OCI-LY1 (cell line): ENCODE data around the gene PNMA1.

Experiments
- H2AFZ ChIP-seq: fragments of 200-600 bp; sonication (generic), shearing (Covaris generic); 2 replicates; pipeline ENCODE4 v1.6.0; 2014; ENCODE audit warnings: antibody characterized with exemption, mild to moderate bottlenecking, low read length
- H3F3A ChIP-seq: fragments of 200-600 bp; sonication (generic), shearing (Covaris generic); 2 replicates; pipeline ENCODE4 v1.6.0; 2014; ENCODE audit warnings: mild to moderate bottlenecking, antibody characterized with exemption, low read length, moderate library complexity; ENCODE audit not compliant: insufficient read depth
- H3K27ac ChIP-seq: fragments of 200-600 bp; sonication (generic); 2 replicates; pipeline ENCODE4 v1.5.1; 2014; ENCODE audit warnings: low read length, mixed run types, mild to moderate bottlenecking, low read depth; ENCODE audit not compliant: poor library complexity, severe bottlenecking
- H3K27me3 ChIP-seq: fragments of 200-600 bp; sonication (generic); 2 replicates; pipeline ENCODE4 v1.6.0; 2014; ENCODE audit warnings: antibody characterized with exemption, mild to moderate bottlenecking, low read length, moderate library complexity; ENCODE audit not compliant: insufficient read depth
- H3K36me3 ChIP-seq: fragments of 200-600 bp; sonication (generic); 2 replicates; pipeline ENCODE4 v1.6.1; 2014; ENCODE audit warnings: mild to moderate bottlenecking, antibody characterized with exemption, low read length, moderate library complexity, mixed read lengths; ENCODE audit not compliant: insufficient read depth
- H3K4me1 ChIP-seq: fragments of 200-600 bp; sonication (generic); 2 replicates; pipeline ENCODE4 v1.5.1; 2014; ENCODE audit warnings: mild to moderate bottlenecking, low read length, moderate library complexity; ENCODE audit not compliant: insufficient read depth, severe bottlenecking
- H3K4me2 ChIP-seq: fragments of 200-600 bp; sonication (generic), shearing (Covaris generic); 2 replicates; pipeline ENCODE4 v1.6.1; 2014; ENCODE audit warnings: low read length
- H3K4me3 ChIP-seq: fragments of 200-600 bp; sonication (generic); 2 replicates; pipeline ENCODE4 v1.5.1; 2014; ENCODE audit warnings: low read length, low read depth, mild to moderate bottlenecking, mixed read lengths; ENCODE audit not compliant: poor library complexity, severe bottlenecking
- H3K79me2 ChIP-seq: fragments of 200-600 bp; shearing (Covaris generic); 2 replicates; pipeline ENCODE4 v1.6.1; 2016; ENCODE audit warnings: mixed run types, low read length, mixed read lengths; ENCODE audit not compliant: insufficient read depth
- H3K9ac ChIP-seq: fragments of 200-600 bp; sonication (generic), shearing (Covaris generic); 2 replicates; pipeline ENCODE4 v1.6.1; 2014; ENCODE audit warnings: mild to moderate bottlenecking, low read length, mixed read lengths
- H3K9me2 ChIP-seq: fragments of 200-600 bp; sonication (generic), shearing (Covaris generic); 2 replicates; pipeline ENCODE4 v1.6.1; 2014; ENCODE audit warnings: low read depth, mild to moderate bottlenecking, low read length, mixed read lengths
- H3K9me3 ChIP-seq: fragments of 200-600 bp; shearing (Covaris generic); 2 replicates; pipeline ENCODE4 v1.6.1; 2014; ENCODE audit warnings: low read length, mixed read lengths
- H4K20me1 ChIP-seq: fragments of 200-600 bp; sonication (generic), shearing (Covaris generic); 2 replicates; pipeline ENCODE4 v1.6.0; 2016; ENCODE audit warnings: mild to moderate bottlenecking, low read length; ENCODE audit not compliant: insufficient read depth
- CTCF ChIP-seq: fragments of 200-600 bp; sonication (generic), shearing (Covaris generic); IDR thresholded peaks from 2 replicates; pipeline ENCODE4 v1.5.1; 2017; ENCODE audit warnings: mild to moderate bottlenecking, antibody characterized with exemption, low read length, moderate library complexity, mixed read lengths
- EZH2 ChIP-seq: fragments of 200-600 bp; sonication (generic), shearing (Covaris generic); IDR thresholded peaks from 2 replicates; pipeline ENCODE4 v1.8.0; 2017; ENCODE audit warnings: borderline replicate concordance, mixed run types, mild to moderate bottlenecking, antibody characterized with exemption, low read length, moderate library complexity, mixed read lengths

PNMA1 gene

GRCh38 chr14:73722581-73722980, 8.4 kb upstream of the PNMA1 start:
- Histone ChIP-seq H3K27ac (no peak overlapping the region), H3K9me3 (no peaks in the 10 kb centered on the region), H3K27me3 (no peaks in the 10 kb centered on the region), H3K36me3 (peaks cover 96% of the 10 kb centered on the region), H3K9me2 (no peaks in the 10 kb centered on the region), H3F3A (no peaks in the 10 kb centered on the region), H2AFZ (no peak overlapping the region), H3K9ac (no peak overlapping the region), H3K79me2 (no peaks in the 10 kb centered on the region), H3K4me2 (no peak overlapping the region), H3K4me1 (no peaks in the 10 kb centered on the region), H4K20me1 (no peaks in the 10 kb centered on the region), H3K4me3 (no peak overlapping the region)
- no peak for TF ChIP-seq EZH2
- no peak for TF ChIP-seq CTCF

- Histone ChIP-seq H3F3A (0 out of 2 replicates have a peak, but pooled peaks cover 2% of the 10 kb centered on the region), H3K36me3 (peaks cover 92% of the 10 kb centered on the region), H2AFZ (no peak overlapping the region), H3K79me2 (no peaks in the 10 kb centered on the region), H3K9me2 (no peaks in the 10 kb centered on the region), H3K27me3 (no peaks in the 10 kb centered on the region), H3K27ac (no peak overlapping the region), H3K4me3 (no peak overlapping the region), H3K9me3 (no peaks in the 10 kb centered on the region), H3K4me2 (no peak overlapping the region), H3K4me1 (no peaks in the 10 kb centered on the region), H4K20me1 (no peaks in the 10 kb centered on the region), H3K9ac (no peak overlapping the region)
- TF ChIP-seq EZH2 (no peak), CTCF (no peak)
Observed at GRCh38 chr14:73721101-73721821, 7.1 kb upstream of the PNMA1 start.

- H3K27me3 ChIP-seq, result no peaks in the 10 kb centered on the region
- no peaks in the 10 kb centered on the region for H3K9me3 ChIP-seq
- H2AFZ ChIP-seq, result no peak overlapping the region
- H3K9ac ChIP-seq, result no peak overlapping the region
- no peaks in the 10 kb centered on the region for H3K79me2 ChIP-seq
- no peaks in the 10 kb centered on the region for H3K9me2 ChIP-seq
- H3K4me2 ChIP-seq, result no peak overlapping the region
- H3K36me3 ChIP-seq, result peaks cover 92% of the 10 kb centered on the region
- H3K4me3 ChIP-seq, result no peak overlapping the region
- peaks cover 4% of the 10 kb centered on the region for H3F3A ChIP-seq
- H3K27ac ChIP-seq, result no peak overlapping the region
- H3K4me1 ChIP-seq, result no peaks in the 10 kb centered on the region
- no peaks in the 10 kb centered on the region for H4K20me1 ChIP-seq
- TF ChIP-seq EZH2, result no peak
- TF ChIP-seq CTCF, result no peak
Observed at GRCh38 chr14:73720636-73721035, 6.5 kb upstream of the PNMA1 start.
